GM12801 (cell line): Measurements from ENCODE around the gene MAD1L1.

ENCODE experiments used
- CTCF ChIP-seq: IDR thresholded peaks from one replicate; pipeline ENCODE4 v1.5.1; 2011; ENCODE audit warnings: control low read depth; ENCODE audit not compliant: insufficient read length; ENCODE audit errors: extremely low read depth

Gene MAD1L1

GRCh38 chr7:1768832-1769231 lies 463.9 kb downstream of the MAD1L1 start:
- no peak for TF ChIP-seq CTCF

GRCh38 chr7:1767524-1767923 lies 465.2 kb downstream of the MAD1L1 start:
- no peak for TF ChIP-seq CTCF
